Fibroblast of lung (primary cell): Measurements from ENCODE around the gene CLDN7.

Source experiments
- EZH2 ChIP-seq: IDR thresholded peaks from 2 replicates; pipeline ENCODE4 v1.5.1; 2012; ENCODE audit warnings: low read length, control low read depth, mild to moderate bottlenecking; ENCODE audit errors: missing control alignments
- TF ChIP-seq, protein P1 (sequence below), 2 donors: IDR thresholded peaks in 1 of 2; conservative IDR thresholded peaks in 1 of 2; 1 replicate in 1 of 2; 2 replicates in 1 of 2; pipeline ENCODE4 v1.5.1; 2011 to 2012; ENCODE audit warnings: low read length in 2 of 2, control low read depth in 1 of 2, inconsistent platforms in 1 of 2, low read depth in 1 of 2, mild to moderate bottlenecking in 1 of 2

DNA sequence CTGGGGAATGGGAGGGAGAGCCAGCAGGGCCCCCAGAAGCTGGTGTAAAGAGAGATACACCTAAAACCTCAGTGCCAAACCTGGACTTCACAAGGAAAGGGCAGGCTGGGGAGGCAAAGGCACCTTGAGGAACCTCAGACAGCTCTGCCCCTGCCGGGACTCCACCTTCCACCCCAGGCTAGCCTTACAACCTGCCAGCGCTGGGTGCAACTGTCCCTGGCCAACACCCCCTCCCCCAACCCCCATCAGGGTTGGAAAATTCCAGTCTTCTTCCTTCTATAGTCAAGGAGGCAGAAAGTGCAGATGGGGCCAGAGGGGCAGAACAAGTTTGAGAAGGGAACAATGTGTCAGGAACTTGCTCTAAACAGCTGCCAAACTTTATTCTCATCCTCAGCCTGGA is 29.9 kb upstream of the CLDN7 start:
- TF ChIP-seq, protein P1, sequence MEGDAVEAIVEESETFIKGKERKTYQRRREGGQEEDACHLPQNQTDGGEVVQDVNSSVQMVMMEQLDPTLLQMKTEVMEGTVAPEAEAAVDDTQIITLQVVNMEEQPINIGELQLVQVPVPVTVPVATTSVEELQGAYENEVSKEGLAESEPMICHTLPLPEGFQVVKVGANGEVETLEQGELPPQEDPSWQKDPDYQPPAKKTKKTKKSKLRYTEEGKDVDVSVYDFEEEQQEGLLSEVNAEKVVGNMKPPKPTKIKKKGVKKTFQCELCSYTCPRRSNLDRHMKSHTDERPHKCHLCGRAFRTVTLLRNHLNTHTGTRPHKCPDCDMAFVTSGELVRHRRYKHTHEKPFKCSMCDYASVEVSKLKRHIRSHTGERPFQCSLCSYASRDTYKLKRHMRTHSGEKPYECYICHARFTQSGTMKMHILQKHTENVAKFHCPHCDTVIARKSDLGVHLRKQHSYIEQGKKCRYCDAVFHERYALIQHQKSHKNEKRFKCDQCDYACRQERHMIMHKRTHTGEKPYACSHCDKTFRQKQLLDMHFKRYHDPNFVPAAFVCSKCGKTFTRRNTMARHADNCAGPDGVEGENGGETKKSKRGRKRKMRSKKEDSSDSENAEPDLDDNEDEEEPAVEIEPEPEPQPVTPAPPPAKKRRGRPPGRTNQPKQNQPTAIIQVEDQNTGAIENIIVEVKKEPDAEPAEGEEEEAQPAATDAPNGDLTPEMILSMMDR (conservative IDR thresholded peaks at IDR 0.05 in 1 of 2, IDR thresholded peaks at IDR 0.05 in 1 of 2; ENCODE audit: low read depth in 1 of 2, low read length in 2 of 2), result no peak
- TF ChIP-seq EZH2, result no peak
